K562 (cell line): ENCODE data around the gene STEAP3. TPM values are rescaled to one million over a fixed set of nuclear protein-coding genes. Genes with fewer than 3 reads are reported as not detected.

Source experiments
- ARID2 ChIP-seq: fragments of 450-650 bp; IDR thresholded peaks from 2 replicates; pipeline ENCODE4 v1.6.1; 2017; ENCODE audit warnings: antibody characterized with exemption, mild to moderate bottlenecking
- BDP1 ChIP-seq: IDR thresholded peaks from 3 replicates; pipeline ENCODE4 v1.6.1; 2011; ENCODE audit not compliant: insufficient read length, insufficient read depth
- CHCHD3 ChIP-seq: fragments of 250-450 bp; sonication (Bioruptor Pico); IDR thresholded peaks from 2 replicates; pipeline ENCODE4 v2.1.2; 2022; ENCODE audit warnings: mild to moderate bottlenecking
- CHD2 ChIP-seq: IDR thresholded peaks from 2 replicates; pipeline ENCODE4 v1.6.1; 2011; ENCODE audit warnings: low read depth, low read length
- EGR1 ChIP-seq: fragments of 450-650 bp; conservative IDR thresholded peaks from 2 replicates; pipeline ENCODE4 v1.6.1; 2017; ENCODE audit warnings: mild to moderate bottlenecking
- HDAC3 ChIP-seq: fragments of 450-650 bp; IDR thresholded peaks from 2 replicates; pipeline ENCODE4 v1.6.1; 2018; ENCODE audit warnings: borderline replicate concordance, mild to moderate bottlenecking, moderate library complexity; ENCODE audit not compliant: partially characterized antibody
- MCM2 ChIP-seq: fragments of 450-650 bp; IDR thresholded peaks from 2 replicates; pipeline ENCODE4 v1.6.1; 2017; ENCODE audit warnings: low read depth, mild to moderate bottlenecking
- SMC3 ChIP-seq: conservative IDR thresholded peaks from 2 replicates; pipeline ENCODE4 v1.6.1; 2011; ENCODE audit warnings: low read depth, low read length, improper control_type of control experiment; ENCODE audit not compliant: insufficient read depth
- ZNF121 ChIP-seq: sonication (generic); formaldehyde crosslinking; conservative IDR thresholded peaks from 2 replicates; pipeline ENCODE4 v1.8.0; 2022; ENCODE audit warnings: missing genetic modification reagents
- ZNF263 ChIP-seq: sonication (generic); formaldehyde crosslinking; IDR thresholded peaks from 2 replicates; pipeline ENCODE4 v1.8.0; 2022; ENCODE audit warnings: mild to moderate bottlenecking, missing genetic modification reagents, borderline replicate concordance
- ZNF384 ChIP-seq: IDR thresholded peaks from 2 replicates; pipeline ENCODE4 v1.6.1; 2012; ENCODE audit warnings: low read depth, low read length, improper control_type of control experiment
- polyA plus RNA-seq, 8 experiments: library from polyadenylated mRNA; depleted of rRNA in 4 of 8; stranded (reverse) in 5 of 8; unstranded in 3 of 8; fragments of >200 nt; fragmentation: Nextera tagmentation in 2 of 8; fragmentation: Illumina TruSeq in 1 of 8; extraction: Ambion mirVana in 2 of 8; extraction: Trizol in 1 of 8; gene quantifications; 2 replicates each; pipeline versions ENCODE4 v1.2.1 to v1.2.3, GENCODE V29; 2011 to 2014; ENCODE audit warnings: inconsistent platforms in 1 of 8, missing spikeins in 1 of 8
- total RNA-seq, 7 experiments: library from RNA; depleted of rRNA in 6 of 7; stranded (reverse); fragments of >200 nt in 6 of 7; fragmentation: Illumina TruSeq in 2 of 7; extraction: Trizol in 2 of 7; gene quantifications; 2 replicates each; pipeline versions ENCODE4 v1.2.1 to v1.2.3, GENCODE V29; 2011 to 2021; ENCODE audit warnings: low replicate concordance in 1 of 7
- TF ChIP-seq, protein P1 (sequence below), 2 experiments: fragments of 450-650 bp; IDR thresholded peaks; 2 replicates each; pipeline ENCODE4 v1.6.1; 2018; ENCODE audit warnings: mild to moderate bottlenecking in 2 of 2, low read depth in 1 of 2; ENCODE audit not compliant: partially characterized antibody in 2 of 2
- TF ChIP-seq, protein P2 (sequence below): fragments of 250-450 bp; sonication (Bioruptor Pico); IDR thresholded peaks from 2 replicates; pipeline ENCODE4 v1.5.0; 2021; ENCODE audit warnings: mild to moderate bottlenecking, moderate library complexity
- TF ChIP-seq, protein P3 (sequence below): IDR thresholded peaks from 2 replicates; pipeline ENCODE4 v1.6.1; 2014; ENCODE audit warnings: antibody characterized with exemption
- TF ChIP-seq, protein P4 (sequence below): fragments of 450-650 bp; conservative IDR thresholded peaks from 2 replicates; pipeline ENCODE4 v1.6.1; 2016; ENCODE audit warnings: missing genetic modification characterization, low read depth, mild to moderate bottlenecking, missing compliant biosample characterization, moderate library complexity

STEAP3 gene
- total and polyA plus RNA-seq, 9 of the 15 experiments (the other 6 are each of a cell fraction or from before 2014, with no cell fraction given): 1.8 to 31.6 (median 9.0) TPM

DNA sequence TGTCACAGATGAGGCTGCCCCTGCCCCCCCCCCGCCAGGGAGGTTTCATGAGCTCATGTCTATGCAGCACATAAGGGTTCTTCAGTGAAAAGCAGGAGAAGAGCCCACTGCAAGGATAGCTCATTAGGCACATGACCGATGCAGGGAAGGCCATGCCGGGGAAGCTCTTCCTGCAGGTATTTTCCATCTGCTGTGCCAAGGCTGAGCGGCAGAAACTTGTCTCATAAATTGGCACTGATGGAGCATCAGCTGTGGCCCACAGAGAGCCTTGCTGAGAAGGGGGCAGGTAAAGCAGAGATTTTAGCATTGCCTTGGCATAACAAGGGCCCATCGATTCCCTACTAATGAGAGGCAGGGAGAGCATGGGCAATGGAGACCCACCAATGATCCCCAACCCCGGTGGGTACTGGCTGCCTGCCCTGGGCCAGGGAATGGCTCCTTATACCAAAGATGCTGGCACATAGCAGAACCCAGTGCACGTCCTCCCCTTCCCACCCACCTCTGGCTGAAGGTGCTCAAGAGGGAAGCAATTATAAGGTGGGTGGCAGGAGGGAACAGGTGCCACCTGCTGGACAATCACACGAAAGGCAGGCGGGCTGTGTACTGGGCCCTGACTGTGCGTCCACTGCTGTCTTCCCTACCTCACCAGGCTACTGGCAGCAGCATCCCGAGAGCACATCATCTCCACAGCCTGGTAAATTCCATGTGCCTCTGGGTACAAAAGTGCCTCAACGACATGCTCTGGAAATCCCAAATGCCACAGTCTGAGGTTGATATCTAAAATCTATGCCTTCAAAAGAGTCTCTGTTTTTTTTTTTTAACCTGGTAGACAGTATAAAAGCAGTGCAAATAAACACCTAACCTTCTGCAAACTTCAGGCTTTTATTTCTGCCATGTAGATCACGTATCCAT lies 41.4 kb downstream of the STEAP3 start (continued):
- TF ChIP-seq, protein P1, sequence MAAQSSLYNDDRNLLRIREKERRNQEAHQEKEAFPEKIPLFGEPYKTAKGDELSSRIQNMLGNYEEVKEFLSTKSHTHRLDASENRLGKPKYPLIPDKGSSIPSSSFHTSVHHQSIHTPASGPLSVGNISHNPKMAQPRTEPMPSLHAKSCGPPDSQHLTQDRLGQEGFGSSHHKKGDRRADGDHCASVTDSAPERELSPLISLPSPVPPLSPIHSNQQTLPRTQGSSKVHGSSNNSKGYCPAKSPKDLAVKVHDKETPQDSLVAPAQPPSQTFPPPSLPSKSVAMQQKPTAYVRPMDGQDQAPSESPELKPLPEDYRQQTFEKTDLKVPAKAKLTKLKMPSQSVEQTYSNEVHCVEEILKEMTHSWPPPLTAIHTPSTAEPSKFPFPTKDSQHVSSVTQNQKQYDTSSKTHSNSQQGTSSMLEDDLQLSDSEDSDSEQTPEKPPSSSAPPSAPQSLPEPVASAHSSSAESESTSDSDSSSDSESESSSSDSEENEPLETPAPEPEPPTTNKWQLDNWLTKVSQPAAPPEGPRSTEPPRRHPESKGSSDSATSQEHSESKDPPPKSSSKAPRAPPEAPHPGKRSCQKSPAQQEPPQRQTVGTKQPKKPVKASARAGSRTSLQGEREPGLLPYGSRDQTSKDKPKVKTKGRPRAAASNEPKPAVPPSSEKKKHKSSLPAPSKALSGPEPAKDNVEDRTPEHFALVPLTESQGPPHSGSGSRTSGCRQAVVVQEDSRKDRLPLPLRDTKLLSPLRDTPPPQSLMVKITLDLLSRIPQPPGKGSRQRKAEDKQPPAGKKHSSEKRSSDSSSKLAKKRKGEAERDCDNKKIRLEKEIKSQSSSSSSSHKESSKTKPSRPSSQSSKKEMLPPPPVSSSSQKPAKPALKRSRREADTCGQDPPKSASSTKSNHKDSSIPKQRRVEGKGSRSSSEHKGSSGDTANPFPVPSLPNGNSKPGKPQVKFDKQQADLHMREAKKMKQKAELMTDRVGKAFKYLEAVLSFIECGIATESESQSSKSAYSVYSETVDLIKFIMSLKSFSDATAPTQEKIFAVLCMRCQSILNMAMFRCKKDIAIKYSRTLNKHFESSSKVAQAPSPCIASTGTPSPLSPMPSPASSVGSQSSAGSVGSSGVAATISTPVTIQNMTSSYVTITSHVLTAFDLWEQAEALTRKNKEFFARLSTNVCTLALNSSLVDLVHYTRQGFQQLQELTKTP (IDR thresholded peaks at IDR 0.05; ENCODE audit: low read depth in 1 of 2, partially characterized antibody in 2 of 2): no peak
- no peak for TF ChIP-seq CHCHD3 (CRISPR knock-in tag)
- peak; percentile 36; the same call in 1 of the 2 replicates for TF ChIP-seq EGR1
- no peak for TF ChIP-seq CHD2
- no peak for TF ChIP-seq HDAC3
- TF ChIP-seq MCM2: no peak
- no peak for TF ChIP-seq BDP1
- TF ChIP-seq ZNF263 (CRISPR knock-in tag): peak; percentile 66
- TF ChIP-seq SMC3: peak; percentile 70
- peak; percentile 49; the same call in 1 of the 2 replicates for TF ChIP-seq ARID2
- no peak for TF ChIP-seq ZNF121
- TF ChIP-seq, protein P2, sequence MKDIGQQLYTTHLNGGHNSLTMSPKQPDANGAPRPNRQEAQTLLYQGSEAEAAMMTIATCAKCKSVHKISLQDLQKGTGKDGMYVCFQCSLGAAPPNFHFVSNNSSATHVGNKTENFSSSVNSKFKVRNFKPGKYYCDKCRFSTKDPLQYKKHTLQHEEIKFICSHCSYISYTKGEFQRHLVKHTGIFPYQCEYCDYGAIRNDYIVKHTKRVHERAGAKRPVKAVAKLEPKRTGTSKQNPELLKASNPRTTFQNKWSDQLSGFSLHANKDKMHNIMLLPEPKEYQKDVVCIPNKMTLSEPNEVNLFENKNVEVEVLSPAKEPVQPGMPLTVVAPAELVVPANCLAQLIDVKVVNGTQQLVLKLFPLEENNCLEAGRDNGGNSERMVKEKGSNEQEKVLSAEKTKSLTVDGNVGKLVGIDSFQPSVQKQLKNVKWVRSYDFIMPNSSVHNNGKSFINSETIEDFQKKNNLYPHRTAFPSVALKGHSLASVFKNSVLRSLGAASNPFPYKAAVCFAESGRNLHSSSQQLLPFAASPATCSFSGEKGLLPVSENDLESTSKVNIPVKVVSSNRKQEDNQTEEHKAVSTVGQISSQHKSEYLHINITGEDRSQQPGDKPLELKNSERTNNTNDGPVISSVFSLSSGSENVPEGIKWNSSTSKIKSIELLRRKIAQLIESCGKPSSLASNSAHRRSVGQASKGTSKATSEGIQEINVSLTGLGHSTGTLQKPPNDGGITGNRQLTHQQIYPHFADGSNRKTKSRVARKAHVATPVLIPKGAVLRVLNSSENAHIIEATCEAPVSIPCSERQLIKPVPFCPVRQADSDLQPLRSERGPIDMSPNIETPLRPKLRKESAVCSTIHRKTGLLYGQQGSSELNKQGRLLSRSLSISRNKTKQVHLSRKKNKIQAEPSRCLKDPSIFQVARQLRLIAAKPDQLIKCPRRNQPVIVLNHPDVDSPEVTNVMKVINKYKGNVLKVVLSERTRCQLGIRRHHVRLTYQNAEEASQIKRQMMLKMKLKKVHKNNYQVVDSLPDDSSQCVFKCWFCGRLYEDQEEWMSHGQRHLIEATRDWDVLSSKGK (CRISPR knock-in tag): no peak
- TF ChIP-seq ZNF384: no peak
- TF ChIP-seq, protein P3, sequence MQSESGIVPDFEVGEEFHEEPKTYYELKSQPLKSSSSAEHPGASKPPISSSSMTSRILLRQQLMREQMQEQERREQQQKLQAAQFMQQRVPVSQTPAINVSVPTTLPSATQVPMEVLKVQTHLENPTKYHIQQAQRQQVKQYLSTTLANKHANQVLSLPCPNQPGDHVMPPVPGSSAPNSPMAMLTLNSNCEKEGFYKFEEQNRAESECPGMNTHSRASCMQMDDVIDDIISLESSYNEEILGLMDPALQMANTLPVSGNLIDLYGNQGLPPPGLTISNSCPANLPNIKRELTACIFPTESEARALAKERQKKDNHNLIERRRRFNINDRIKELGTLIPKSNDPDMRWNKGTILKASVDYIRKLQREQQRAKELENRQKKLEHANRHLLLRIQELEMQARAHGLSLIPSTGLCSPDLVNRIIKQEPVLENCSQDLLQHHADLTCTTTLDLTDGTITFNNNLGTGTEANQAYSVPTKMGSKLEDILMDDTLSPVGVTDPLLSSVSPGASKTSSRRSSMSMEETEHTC: no peak
- TF ChIP-seq, protein P4, sequence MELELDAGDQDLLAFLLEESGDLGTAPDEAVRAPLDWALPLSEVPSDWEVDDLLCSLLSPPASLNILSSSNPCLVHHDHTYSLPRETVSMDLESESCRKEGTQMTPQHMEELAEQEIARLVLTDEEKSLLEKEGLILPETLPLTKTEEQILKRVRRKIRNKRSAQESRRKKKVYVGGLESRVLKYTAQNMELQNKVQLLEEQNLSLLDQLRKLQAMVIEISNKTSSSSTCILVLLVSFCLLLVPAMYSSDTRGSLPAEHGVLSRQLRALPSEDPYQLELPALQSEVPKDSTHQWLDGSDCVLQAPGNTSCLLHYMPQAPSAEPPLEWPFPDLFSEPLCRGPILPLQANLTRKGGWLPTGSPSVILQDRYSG (tag): no peak
